GM23338 (cell line): ENCODE measurements around the gene AKAP10. TPM values are rescaled to one million over a fixed set of nuclear protein-coding genes. Genes with fewer than 3 reads are reported as not detected.
A peak's percentile ranks its signal among the peaks of the same experiment; 100 is the strongest.

Experiments
- ATAC-seq: fragments of 200-7000 bp; cut with Tn5 transposase; 3 replicates; pipeline ENCODE4 v1.9.1; 2020
- DNase-seq: peaks from one replicate; pipeline ENCODE4 v3.0.0-alpha.2; 2015; ENCODE audit warnings: low spot score
- H2AFZ ChIP-seq: fragments of 200-600 bp; sonication (generic); 2 replicates; pipeline ENCODE4 v1.8.0; 2016; ENCODE audit warnings: antibody characterized with exemption, mild to moderate bottlenecking, moderate library complexity
- H3F3A ChIP-seq: fragments of 200-600 bp; sonication (generic); replicated peaks from 2 replicates; pipeline ENCODE4 v1.8.0; 2017; ENCODE audit warnings: antibody characterized with exemption, mixed run types, low read depth
- H3K27ac ChIP-seq: fragments of 200-600 bp; sonication (generic); 2 replicates; pipeline ENCODE4 v1.6.1; 2016; ENCODE audit warnings: low read depth
- H3K27me3 ChIP-seq: fragments of 200-600 bp; sonication (generic); 2 replicates; pipeline ENCODE4 v1.8.0; 2016; ENCODE audit warnings: mild to moderate bottlenecking, mixed run types, moderate library complexity; ENCODE audit not compliant: insufficient read depth
- H3K36me3 ChIP-seq: fragments of 200-600 bp; sonication (generic); 2 replicates; pipeline ENCODE4 v1.8.0; 2016; ENCODE audit warnings: mild to moderate bottlenecking; ENCODE audit not compliant: insufficient read depth
- H3K4me1 ChIP-seq: fragments of 200-600 bp; sonication (generic); 2 replicates; pipeline ENCODE4 v1.8.0; 2016; ENCODE audit warnings: mild to moderate bottlenecking, moderate library complexity; ENCODE audit not compliant: insufficient read depth
- H3K4me2 ChIP-seq: fragments of 200-600 bp; sonication (generic); 2 replicates; pipeline ENCODE4 v1.7.1; 2017; ENCODE audit warnings: mixed run types
- H3K4me3 ChIP-seq: fragments of 200-600 bp; sonication (generic); 2 replicates; pipeline ENCODE4 v1.6.1; 2016; ENCODE audit warnings: mixed run types
- H3K79me2 ChIP-seq: fragments of 200-600 bp; sonication (generic); replicated peaks from 2 replicates; pipeline ENCODE4 v1.8.0; 2017; ENCODE audit warnings: mild to moderate bottlenecking; ENCODE audit not compliant: insufficient read depth
- H3K9me2 ChIP-seq: fragments of 200-600 bp; sonication (generic); 2 replicates; pipeline ENCODE4 v1.8.0; 2017; ENCODE audit not compliant: insufficient read depth
- H4K20me1 ChIP-seq: fragments of 200-600 bp; sonication (generic); replicated peaks from 2 replicates; pipeline ENCODE4 v1.8.0; 2017; ENCODE audit warnings: mild to moderate bottlenecking; ENCODE audit not compliant: insufficient read depth
- H3K27ac Mint-ChIP-seq: 2 replicates; pipeline ENCODE4 v1.8.0; 2020; ENCODE audit warnings: inconsistent platforms, mild to moderate bottlenecking, moderate library complexity, mixed read lengths
- H3K27me3 Mint-ChIP-seq: 3 replicates; pipeline ENCODE4 v1.8.0; 2022; ENCODE audit warnings: low read depth, mild to moderate bottlenecking, moderate library complexity, mixed read lengths, inconsistent platforms; ENCODE audit not compliant: insufficient read depth, poor library complexity
- H3K36me3 Mint-ChIP-seq: 3 replicates; pipeline ENCODE4 v1.8.0; 2021; ENCODE audit warnings: low read depth, mild to moderate bottlenecking, inconsistent platforms, moderate library complexity, mixed read lengths
- H3K4me1 Mint-ChIP-seq: 3 replicates; pipeline ENCODE4 v1.8.0; 2020; ENCODE audit warnings: mild to moderate bottlenecking, inconsistent platforms, mixed read lengths
- H3K4me3 Mint-ChIP-seq: 3 replicates; pipeline ENCODE4 v1.8.0; 2021; ENCODE audit warnings: moderate library complexity, mild to moderate bottlenecking, inconsistent platforms, mixed read lengths
- H3K9me3 Mint-ChIP-seq: 3 replicates; pipeline ENCODE4 v1.8.0; 2020; ENCODE audit warnings: moderate library complexity, mild to moderate bottlenecking, inconsistent platforms, mixed read lengths
- CREB1 ChIP-seq: fragments of 250-450 bp; sonication (Bioruptor Pico); IDR thresholded peaks from 2 replicates; pipeline ENCODE4 v1.5.0; 2020; ENCODE audit warnings: low read depth, mild to moderate bottlenecking, moderate library complexity
- ETS1 ChIP-seq: IDR thresholded peaks from 2 replicates; pipeline ENCODE4 v1.6.1; 2016; ENCODE audit warnings: antibody characterized with exemption
- EZH2 ChIP-seq: fragments of 200-600 bp; sonication (generic); IDR thresholded peaks from one replicate; pipeline ENCODE4 v1.8.0; 2017; ENCODE audit warnings: antibody characterized with exemption, mild to moderate bottlenecking, low read depth; ENCODE audit not compliant: unreplicated experiment
- EZH2phosphoT487 ChIP-seq: fragments of 200-600 bp; sonication (generic); IDR thresholded peaks from one replicate; pipeline ENCODE4 v1.8.1; 2018; ENCODE audit warnings: antibody characterized with exemption; ENCODE audit not compliant: unreplicated experiment
- NANOG ChIP-seq: IDR thresholded peaks from 2 replicates; pipeline ENCODE4 v1.6.1; 2016; ENCODE audit warnings: antibody characterized with exemption, borderline replicate concordance
- STAT1 ChIP-seq: IDR thresholded peaks from one replicate; pipeline ENCODE4 v1.6.1; 2016; ENCODE audit warnings: antibody characterized with exemption; ENCODE audit not compliant: unreplicated experiment
- ZNF114 ChIP-seq: fragments of 250-450 bp; sonication (Bioruptor Pico); IDR thresholded peaks from 2 replicates; pipeline ENCODE4 v1.5.0; 2020; ENCODE audit warnings: mild to moderate bottlenecking, moderate library complexity
- ZNF331 ChIP-seq: fragments of 250-450 bp; sonication (Bioruptor Pico); IDR thresholded peaks from 2 replicates; pipeline ENCODE4 v1.5.0; 2020; ENCODE audit warnings: low read depth, mild to moderate bottlenecking, moderate library complexity
- polyA plus RNA-seq: library from polyadenylated mRNA; unstranded; fragments of >200 nt; fragmentation: Nextera tagmentation; extraction: Ambion mirVana; gene quantifications from 2 replicates; pipeline ENCODE4 v1.2.1, GENCODE V29; 2016
- total RNA-seq: library from RNA; depleted of rRNA; stranded (reverse); fragments of >200 nt; shearing (Covaris generic); gene quantifications from 2 replicates; pipeline ENCODE4 v1.2.3, GENCODE V29; 2014
- TF ChIP-seq, protein P1 (sequence below): IDR thresholded peaks from one replicate; pipeline ENCODE4 v1.6.1; 2018; ENCODE audit warnings: antibody characterized with exemption; ENCODE audit not compliant: unreplicated experiment
- TF ChIP-seq, protein P2 (sequence below), 2 experiments: fragments of 200-600 bp in 1 of 2; sonication (generic) in 1 of 2; conservative IDR thresholded peaks; 2 replicates each; pipeline versions ENCODE4 v1.5.1 to v1.6.1; 2016 to 2017; ENCODE audit warnings: antibody characterized with exemption in 2 of 2, low read depth in 2 of 2, mild to moderate bottlenecking in 2 of 2, moderate library complexity in 1 of 2

AKAP10 gene
- total and polyA plus RNA-seq, 2 experiments from 2014 or later = 16.7 to 25.9 TPM

DNA sequence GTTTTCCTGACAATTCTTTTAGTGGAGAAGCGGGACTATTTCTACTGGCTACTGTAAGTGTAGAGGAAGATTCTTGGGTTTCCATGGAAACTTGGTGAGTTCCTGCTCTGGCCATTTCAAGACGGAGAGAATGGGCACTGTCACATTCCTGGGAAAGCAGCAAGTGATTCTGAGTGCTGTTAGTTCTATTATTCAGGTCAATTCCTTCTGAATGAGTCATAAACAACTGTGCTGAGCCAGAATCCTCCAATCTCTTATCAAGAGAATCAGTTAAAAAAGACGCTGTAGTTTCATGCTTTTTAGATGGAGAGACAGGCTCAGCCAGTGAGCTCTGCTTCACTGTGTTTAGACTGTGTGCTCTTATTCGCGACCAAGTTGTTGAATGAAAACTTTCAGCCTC is 19.6 kb downstream of the AKAP10 start:
- TF ChIP-seq, protein P1, sequence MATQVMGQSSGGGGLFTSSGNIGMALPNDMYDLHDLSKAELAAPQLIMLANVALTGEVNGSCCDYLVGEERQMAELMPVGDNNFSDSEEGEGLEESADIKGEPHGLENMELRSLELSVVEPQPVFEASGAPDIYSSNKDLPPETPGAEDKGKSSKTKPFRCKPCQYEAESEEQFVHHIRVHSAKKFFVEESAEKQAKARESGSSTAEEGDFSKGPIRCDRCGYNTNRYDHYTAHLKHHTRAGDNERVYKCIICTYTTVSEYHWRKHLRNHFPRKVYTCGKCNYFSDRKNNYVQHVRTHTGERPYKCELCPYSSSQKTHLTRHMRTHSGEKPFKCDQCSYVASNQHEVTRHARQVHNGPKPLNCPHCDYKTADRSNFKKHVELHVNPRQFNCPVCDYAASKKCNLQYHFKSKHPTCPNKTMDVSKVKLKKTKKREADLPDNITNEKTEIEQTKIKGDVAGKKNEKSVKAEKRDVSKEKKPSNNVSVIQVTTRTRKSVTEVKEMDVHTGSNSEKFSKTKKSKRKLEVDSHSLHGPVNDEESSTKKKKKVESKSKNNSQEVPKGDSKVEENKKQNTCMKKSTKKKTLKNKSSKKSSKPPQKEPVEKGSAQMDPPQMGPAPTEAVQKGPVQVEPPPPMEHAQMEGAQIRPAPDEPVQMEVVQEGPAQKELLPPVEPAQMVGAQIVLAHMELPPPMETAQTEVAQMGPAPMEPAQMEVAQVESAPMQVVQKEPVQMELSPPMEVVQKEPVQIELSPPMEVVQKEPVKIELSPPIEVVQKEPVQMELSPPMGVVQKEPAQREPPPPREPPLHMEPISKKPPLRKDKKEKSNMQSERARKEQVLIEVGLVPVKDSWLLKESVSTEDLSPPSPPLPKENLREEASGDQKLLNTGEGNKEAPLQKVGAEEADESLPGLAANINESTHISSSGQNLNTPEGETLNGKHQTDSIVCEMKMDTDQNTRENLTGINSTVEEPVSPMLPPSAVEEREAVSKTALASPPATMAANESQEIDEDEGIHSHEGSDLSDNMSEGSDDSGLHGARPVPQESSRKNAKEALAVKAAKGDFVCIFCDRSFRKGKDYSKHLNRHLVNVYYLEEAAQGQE = no peak
- TF ChIP-seq ZNF331 (CRISPR knock-in tag) = no peak
- ATAC-seq (peak; percentile 23; the same call in 1 of the 3 replicates), DNase-seq (peak; percentile 64)
- Histone ChIP-seq H3K79me2 (peaks cover 55% of the 10 kb centered on the region), H3F3A (no peaks in the 10 kb centered on the region), H3K27ac (peak overlapping the region; percentile 23; the same call in 1 of the 2 replicates), H3K36me3 (peaks cover 18% of the 10 kb centered on the region), H3K27me3 (no peaks in the 10 kb centered on the region), H3K9me2 (no peaks in the 10 kb centered on the region), H3K4me3 (no peak overlapping the region), H3K4me1 (no peaks in the 10 kb centered on the region), H3K4me2 (no peak overlapping the region), H2AFZ (no peak overlapping the region), H4K20me1 (peaks cover 36% of the 10 kb centered on the region)
- Mint-ChIP-seq H3K27ac (peak overlapping the region; percentile 84; the same call in 1 of the 2 replicates), H3K4me3 (no peak overlapping the region), H3K36me3 (peaks cover 69% of the 10 kb centered on the region), H3K27me3 (no peaks in the 10 kb centered on the region), H3K9me3 (no peaks in the 10 kb centered on the region; the same call in 2 of the 3 replicates), H3K4me1 (peaks cover 2% of the 10 kb centered on the region; the same call in 1 of the 3 replicates)

- H3K36me3 ChIP-seq = peaks cover 16% of the 10 kb centered on the region
- H3K27ac Mint-ChIP-seq = no peak overlapping the region
- peaks cover 69% of the 10 kb centered on the region for H3K79me2 ChIP-seq
- no peak overlapping the region for H3K4me3 ChIP-seq
- no peak for DNase-seq
- no peak overlapping the region for H3K4me2 ChIP-seq
- H3K4me1 Mint-ChIP-seq = peaks cover 2% of the 10 kb centered on the region; the same call in 1 of the 3 replicates
- no peaks in the 10 kb centered on the region for H3F3A ChIP-seq
- ATAC-seq = no peak
- peaks cover 9% of the 10 kb centered on the region; the same call in 2 of the 3 replicates for H3K9me3 Mint-ChIP-seq
- no peak overlapping the region for H2AFZ ChIP-seq
- no peak overlapping the region for H3K4me3 Mint-ChIP-seq
- H3K27me3 ChIP-seq = no peaks in the 10 kb centered on the region
- H3K9me2 ChIP-seq = no peaks in the 10 kb centered on the region
- H3K27me3 Mint-ChIP-seq = no peaks in the 10 kb centered on the region
- peaks cover 33% of the 10 kb centered on the region for H4K20me1 ChIP-seq
- H3K4me1 ChIP-seq = no peaks in the 10 kb centered on the region
- H3K27ac ChIP-seq = no peak overlapping the region
- H3K36me3 Mint-ChIP-seq = peaks cover 78% of the 10 kb centered on the region
- TF ChIP-seq NANOG = no peak
- TF ChIP-seq STAT1 = no peak
- TF ChIP-seq, protein P2, sequence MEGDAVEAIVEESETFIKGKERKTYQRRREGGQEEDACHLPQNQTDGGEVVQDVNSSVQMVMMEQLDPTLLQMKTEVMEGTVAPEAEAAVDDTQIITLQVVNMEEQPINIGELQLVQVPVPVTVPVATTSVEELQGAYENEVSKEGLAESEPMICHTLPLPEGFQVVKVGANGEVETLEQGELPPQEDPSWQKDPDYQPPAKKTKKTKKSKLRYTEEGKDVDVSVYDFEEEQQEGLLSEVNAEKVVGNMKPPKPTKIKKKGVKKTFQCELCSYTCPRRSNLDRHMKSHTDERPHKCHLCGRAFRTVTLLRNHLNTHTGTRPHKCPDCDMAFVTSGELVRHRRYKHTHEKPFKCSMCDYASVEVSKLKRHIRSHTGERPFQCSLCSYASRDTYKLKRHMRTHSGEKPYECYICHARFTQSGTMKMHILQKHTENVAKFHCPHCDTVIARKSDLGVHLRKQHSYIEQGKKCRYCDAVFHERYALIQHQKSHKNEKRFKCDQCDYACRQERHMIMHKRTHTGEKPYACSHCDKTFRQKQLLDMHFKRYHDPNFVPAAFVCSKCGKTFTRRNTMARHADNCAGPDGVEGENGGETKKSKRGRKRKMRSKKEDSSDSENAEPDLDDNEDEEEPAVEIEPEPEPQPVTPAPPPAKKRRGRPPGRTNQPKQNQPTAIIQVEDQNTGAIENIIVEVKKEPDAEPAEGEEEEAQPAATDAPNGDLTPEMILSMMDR (conservative IDR thresholded peaks at IDR 0.05; ENCODE audit: low read depth in 2 of 2) = no peak
- TF ChIP-seq CREB1 (CRISPR knock-in tag) = no peak
- no peak for TF ChIP-seq ZNF114 (CRISPR knock-in tag)
- TF ChIP-seq EZH2phosphoT487 = no peak
- no peak for TF ChIP-seq EZH2
- TF ChIP-seq ETS1 = no peak
These were observed 22.5 kb downstream of the AKAP10 start for GRCh38 chr17:19955099-19955498.
